ENCODE results near the gene PBX2. TPM values are rescaled to one million over a fixed set of nuclear protein-coding genes. Genes with fewer than 3 reads are reported as not detected.
A peak's percentile ranks its signal among the peaks of the same experiment; 100 is the strongest.

Gene PBX2
- polyA plus RNA-seq, 3 donors, result 1.9 to 201 (median 4.0) TPM

DNA sequence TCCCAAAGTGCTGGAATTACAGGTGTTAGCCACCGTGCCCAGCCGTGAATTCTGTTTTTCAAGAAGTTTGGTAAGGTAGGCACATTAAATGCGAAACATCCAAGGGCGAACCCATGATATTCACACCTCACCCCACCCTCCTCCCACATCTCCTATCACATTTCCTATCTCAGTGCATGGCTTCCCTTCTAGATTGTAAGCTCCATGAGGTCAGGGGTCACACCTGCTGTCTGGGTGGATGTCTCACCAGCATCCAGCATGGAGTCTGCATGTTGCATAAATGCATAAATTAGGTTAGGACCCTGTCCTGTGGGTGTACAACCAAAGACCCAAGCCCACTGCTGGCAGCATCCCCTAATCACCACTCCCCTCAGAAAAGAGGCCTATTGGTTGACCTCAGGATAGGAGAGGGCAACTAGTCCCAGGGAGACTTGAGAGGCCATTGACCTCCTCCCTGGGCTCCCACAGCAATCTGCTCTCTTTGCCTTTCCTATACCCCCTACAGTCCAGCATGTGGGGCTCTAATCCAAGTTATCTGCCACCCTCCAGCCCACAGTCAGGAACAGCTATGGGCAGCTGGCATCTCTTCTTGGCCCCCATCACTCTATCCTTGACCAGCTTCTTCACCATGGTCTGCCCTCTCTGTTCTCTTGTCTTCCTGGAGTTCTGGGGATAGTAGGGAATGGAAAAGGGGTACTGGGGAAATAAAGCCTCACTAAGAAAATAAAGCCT lies 42.4 kb downstream of the PBX2 start:
- Histone ChIP-seq H4K20me1 (ENCODE audit: insufficient read depth, low read length) (no peaks in the 10 kb centered on the region), H3K9me3 (replicated peaks in 1 of 2; ENCODE audit: control insufficient read depth in 1 of 2, insufficient read depth in 1 of 2, low read length in 2 of 2) (peaks cover 0 to 11% of the 10 kb centered on the region in 2 donors), H3K9ac (ENCODE audit: insufficient read depth, low read length, poor library complexity, severe bottlenecking) (no peak overlapping the region), H3K79me2 (ENCODE audit: insufficient read depth, low read length) (no peaks in the 10 kb centered on the region), H3K27me3 (ENCODE audit: control insufficient read depth in 2 of 2, insufficient read depth in 2 of 2, low read length in 2 of 2) (peaks cover 34 to 58% of the 10 kb centered on the region in 2 donors), H3K4me2 (replicated peaks; ENCODE audit: extremely low read depth, low read length, poor library complexity, severe bottlenecking) (peak overlapping the region; percentile 87), H3K27ac (ENCODE audit: low read depth in 1 of 2, low read length in 2 of 2) (no peak overlapping the region), H3K4me3 (replicated peaks in 1 of 3; ENCODE audit: low read depth in 2 of 3, low read length in 3 of 3) (peak overlapping the region in 1 of 3 experiments; percentile 75), H2AFZ (ENCODE audit: insufficient read depth, low read depth, low read length, poor library complexity, severe bottlenecking) (peak overlapping the region; percentile 76), H3K4me1 (ENCODE audit: control insufficient read depth in 1 of 2, insufficient read depth in 2 of 2, low read length in 2 of 2) (peaks cover 14 to 16% of the 10 kb centered on the region in 2 donors), H3K36me3 (replicated peaks in 1 of 2; ENCODE audit: control insufficient read depth in 1 of 2, insufficient read depth in 2 of 2, low read length in 2 of 2) (no peaks in the 10 kb centered on the region)
- peaks cover 18% of the 10 kb centered on the region for H3K4me1 Mint-ChIP-seq
- WGBS (ENCODE audit: insufficient coverage), result 100% methylated on average over 3 of the region's 4 CpGs
- peaks cover 0 to 27% (median 11%) of the 10 kb centered on the region in 7 donors for H3K9me3 Mint-ChIP-seq
- intact Hi-C loops (cut with micrococcal nuclease), result loop anchor here in 1 of 2 donors (1.0 kb wide), 1 partner anchor 29 kb away; the partner anchor contains the start of gene AGPAT1
- H3K27me3 Mint-ChIP-seq (ENCODE audit: low read depth in 3 of 3), result peaks cover 51 to 63% (median 56%) of the 10 kb centered on the region in 3 donors
- DNase-seq, result peak; percentile 21 to 42 (median 23)
- peaks cover 0 to 13% of the 10 kb centered on the region in 2 donors for H3K36me3 Mint-ChIP-seq
- peak overlapping the region in 2 of 7 donors; percentile 33 to 42 for H3K27ac Mint-ChIP-seq
- TF ChIP-seq CTCF (IDR thresholded peaks at IDR 0.05), result peak; percentile 34
- peak overlapping the region; percentile 87 to 95 for H3K4me3 Mint-ChIP-seq

DNA sequence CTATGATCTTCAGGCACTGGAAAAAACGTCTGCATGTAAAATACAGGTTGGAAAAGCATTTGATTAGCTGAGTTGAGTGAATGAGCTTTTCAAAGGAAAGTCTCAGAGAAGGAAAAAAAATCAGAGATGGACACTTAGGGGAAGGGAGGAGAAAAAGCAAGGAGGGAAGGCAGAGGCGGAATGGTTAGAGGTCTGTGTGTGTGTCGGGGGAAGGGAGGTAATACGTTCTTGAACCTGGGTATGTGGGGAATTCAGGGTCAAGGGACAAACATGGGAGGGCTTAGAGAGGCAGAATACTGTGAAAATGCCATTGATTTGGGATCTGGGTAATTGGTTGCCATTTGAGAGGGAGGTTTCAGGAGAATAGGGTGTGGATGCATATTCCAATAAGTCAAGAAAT lies 43.3 kb downstream of the PBX2 start:
- Mint-ChIP-seq H3K27me3 (ENCODE audit: low read depth in 3 of 3) (peaks cover 44 to 54% (median 48%) of the 10 kb centered on the region in 3 donors), H3K27ac (no peak overlapping the region), H3K9me3 (peaks cover 0 to 22% (median 11%) of the 10 kb centered on the region in 7 donors), H3K4me3 (no peak overlapping the region), H3K4me1 (peaks cover 23% of the 10 kb centered on the region), H3K36me3 (peaks cover 0 to 13% of the 10 kb centered on the region in 2 donors)
- no peak overlapping the region for H3K9ac ChIP-seq (ENCODE audit: insufficient read depth, low read length, poor library complexity, severe bottlenecking)
- no peak for TF ChIP-seq CTCF (IDR thresholded peaks at IDR 0.05)
- H4K20me1 ChIP-seq (ENCODE audit: insufficient read depth, low read length), result no peaks in the 10 kb centered on the region
- H2AFZ ChIP-seq (ENCODE audit: insufficient read depth, low read depth, low read length, poor library complexity, severe bottlenecking), result no peak overlapping the region
- H3K4me1 ChIP-seq (ENCODE audit: control insufficient read depth in 1 of 2, insufficient read depth in 2 of 2, low read length in 2 of 2), result peaks cover 14 to 16% of the 10 kb centered on the region in 2 donors
- peaks cover 27 to 50% of the 10 kb centered on the region in 2 donors for H3K27me3 ChIP-seq (ENCODE audit: control insufficient read depth in 2 of 2, insufficient read depth in 2 of 2, low read length in 2 of 2)
- H3K36me3 ChIP-seq (replicated peaks in 1 of 2; ENCODE audit: control insufficient read depth in 1 of 2, insufficient read depth in 2 of 2, low read length in 2 of 2), result no peaks in the 10 kb centered on the region
- intact Hi-C loops (cut with micrococcal nuclease), result no loop called here
- no peaks in the 10 kb centered on the region for H3K79me2 ChIP-seq (ENCODE audit: insufficient read depth, low read length)
- H3K9me3 ChIP-seq (replicated peaks in 1 of 2; ENCODE audit: control insufficient read depth in 1 of 2, insufficient read depth in 1 of 2, low read length in 2 of 2), result peaks cover 0 to 11% of the 10 kb centered on the region in 2 donors
- DNase-seq, result no peak
- no peak overlapping the region for H3K4me3 ChIP-seq (replicated peaks in 1 of 3; ENCODE audit: low read depth in 2 of 3, low read length in 3 of 3)
- no peak overlapping the region for H3K27ac ChIP-seq (ENCODE audit: low read depth in 1 of 2, low read length in 2 of 2)
- no peak overlapping the region for H3K4me2 ChIP-seq (replicated peaks; ENCODE audit: extremely low read depth, low read length, poor library complexity, severe bottlenecking)
- WGBS (ENCODE audit: insufficient coverage), result 64% methylated on average over 4 of the region's 4 CpGs
